SU-DHL-6 (cell line): ENCODE data around the gene CKM.

Source experiments
- H2AFZ ChIP-seq: fragments of 200-600 bp; sonication (generic); 2 replicates; pipeline ENCODE4 v1.6.1; 2014; ENCODE audit warnings: low read depth, mild to moderate bottlenecking, moderate library complexity, mixed read lengths, antibody characterized with exemption, low read length; ENCODE audit not compliant: severe bottlenecking
- H3F3A ChIP-seq: fragments of 200-600 bp; shearing (Covaris generic); 2 replicates; pipeline ENCODE4 v1.6.0; 2016; ENCODE audit warnings: antibody characterized with exemption, mild to moderate bottlenecking; ENCODE audit not compliant: insufficient read depth
- H3K27ac ChIP-seq: fragments of 200-600 bp; sonication (generic); 2 replicates; pipeline ENCODE4 v1.5.1; 2016; ENCODE audit warnings: low read depth, mild to moderate bottlenecking, low read length, moderate library complexity, mixed read lengths
- H3K27me3 ChIP-seq: fragments of 200-600 bp; sonication (generic), shearing (Covaris generic); 2 replicates; pipeline ENCODE4 v1.6.0; 2014; ENCODE audit warnings: mild to moderate bottlenecking, low read length
- H3K36me3 ChIP-seq: fragments of 200-600 bp; sonication (generic); 2 replicates; pipeline ENCODE4 v1.6.1; 2014; ENCODE audit warnings: mild to moderate bottlenecking, low read length, mixed read lengths
- H3K4me2 ChIP-seq: fragments of 300-600, 200-600 bp; shearing (Covaris generic), sonication (generic); 2 replicates; pipeline ENCODE4 v1.6.0; 2014; ENCODE audit warnings: low read length, low read depth, mild to moderate bottlenecking; ENCODE audit not compliant: poor library complexity, severe bottlenecking
- H3K4me3 ChIP-seq: fragments of 200-600 bp; sonication (generic); 2 replicates; pipeline ENCODE4 v1.5.1; 2014; ENCODE audit warnings: antibody characterized with exemption, low read length, mild to moderate bottlenecking, mixed read lengths; ENCODE audit not compliant: insufficient read depth, poor library complexity, severe bottlenecking
- H3K79me2 ChIP-seq: fragments of 200-600 bp; sonication (generic); 2 replicates; pipeline ENCODE4 v1.6.1; 2014; ENCODE audit warnings: mild to moderate bottlenecking, low read length, moderate library complexity; ENCODE audit not compliant: insufficient read depth
- H3K9ac ChIP-seq: fragments of 200-600 bp; sonication (generic); 2 replicates; pipeline ENCODE4 v1.7.0; 2014; ENCODE audit warnings: mild to moderate bottlenecking, low read length
- H3K9me2 ChIP-seq: fragments of 200-600 bp; sonication (generic); replicated peaks from 2 replicates; pipeline ENCODE4 v1.6.1; 2014; ENCODE audit warnings: low read length; ENCODE audit not compliant: insufficient read depth
- H3K9me3 ChIP-seq: fragments of 200-600 bp; sonication (generic); 2 replicates; pipeline ENCODE4 v1.6.1; 2014; ENCODE audit warnings: low read length, mixed read lengths; ENCODE audit not compliant: insufficient read depth
- H4K20me1 ChIP-seq: fragments of 200-600 bp; sonication (generic); 2 replicates; pipeline ENCODE4 v1.6.1; 2014; ENCODE audit warnings: low read depth, mild to moderate bottlenecking, antibody characterized with exemption, low read length, moderate library complexity, mixed read lengths
- CTCF ChIP-seq: fragments of 200-600 bp; sonication (generic); IDR thresholded peaks from one replicate; pipeline ENCODE4 v1.5.1; 2017; ENCODE audit warnings: antibody characterized with exemption, mild to moderate bottlenecking, low read length, moderate library complexity; ENCODE audit not compliant: insufficient read depth, poor library complexity, severe bottlenecking
- EZH2phosphoT487 ChIP-seq: fragments of 200-600 bp; sonication (generic), shearing (Covaris generic); conservative IDR thresholded peaks from 2 replicates; pipeline ENCODE4 v1.6.1; 2018; ENCODE audit warnings: mild to moderate bottlenecking, antibody characterized with exemption, low read length, moderate library complexity, mixed read lengths

Gene CKM

GRCh38 chr19:45294291-45295029 lies 28.2 kb downstream of the CKM start:
- H3K9ac ChIP-seq, result no peak overlapping the region
- TF ChIP-seq CTCF (no peak), EZH2phosphoT487 (no peak)
- H3K27me3 ChIP-seq, result no peaks in the 10 kb centered on the region
- no peaks in the 10 kb centered on the region for H3K9me2 ChIP-seq
- H3K4me2 ChIP-seq, result no peak overlapping the region
- no peaks in the 10 kb centered on the region for H3K9me3 ChIP-seq
- H3F3A ChIP-seq, result no peaks in the 10 kb centered on the region
- no peaks in the 10 kb centered on the region for H3K36me3 ChIP-seq
- no peak overlapping the region for H3K4me3 ChIP-seq
- H2AFZ ChIP-seq, result no peak overlapping the region
- H4K20me1 ChIP-seq, result no peaks in the 10 kb centered on the region
- H3K27ac ChIP-seq, result no peak overlapping the region
- H3K79me2 ChIP-seq, result no peaks in the 10 kb centered on the region

GRCh38 chr19:45293682-45294081 lies 29.0 kb downstream of the CKM start:
- H3K9ac ChIP-seq, result no peak overlapping the region
- H3K4me2 ChIP-seq, result no peak overlapping the region
- H3K4me3 ChIP-seq, result no peak overlapping the region
- no peaks in the 10 kb centered on the region for H3K27me3 ChIP-seq
- no peaks in the 10 kb centered on the region for H3F3A ChIP-seq
- no peaks in the 10 kb centered on the region for H3K9me3 ChIP-seq
- no peaks in the 10 kb centered on the region for H3K36me3 ChIP-seq
- H4K20me1 ChIP-seq, result no peaks in the 10 kb centered on the region
- H3K79me2 ChIP-seq, result no peaks in the 10 kb centered on the region
- no peak for TF ChIP-seq CTCF
- no peak for TF ChIP-seq EZH2phosphoT487
- no peak overlapping the region for H2AFZ ChIP-seq
- H3K9me2 ChIP-seq, result no peaks in the 10 kb centered on the region
- H3K27ac ChIP-seq, result no peak overlapping the region

GRCh38 chr19:45291834-45292233 lies 30.8 kb downstream of the CKM start:
- Histone ChIP-seq H3K9me2 (no peaks in the 10 kb centered on the region), H3K36me3 (no peaks in the 10 kb centered on the region), H3K27me3 (no peaks in the 10 kb centered on the region), H3K27ac (no peak overlapping the region), H3K4me3 (no peak overlapping the region), H3K79me2 (no peaks in the 10 kb centered on the region), H3K4me2 (no peak overlapping the region), H2AFZ (no peak overlapping the region), H4K20me1 (no peaks in the 10 kb centered on the region), H3F3A (no peaks in the 10 kb centered on the region), H3K9me3 (no peaks in the 10 kb centered on the region), H3K9ac (no peak overlapping the region)
- TF ChIP-seq CTCF, result no peak
- TF ChIP-seq EZH2phosphoT487, result no peak
